GM18907 (cell line): ENCODE data around the gene ADAMTS20.
A peak's percentile ranks its signal among the peaks of the same experiment; 100 is the strongest.
"Not testable (repeated sequence)": the region's sequence is repeated elsewhere in the genome, so short reads cannot be mapped to it uniquely, and the experiment has no call there.

ENCODE experiments used
- ATAC-seq: cut with Tn5 transposase; IDR thresholded peaks from one replicate; pipeline ENCODE4 v1.9.1; 2021; ENCODE audit warnings: mild to moderate bottlenecking, moderate library complexity; ENCODE audit not compliant: unreplicated experiment

Gene ADAMTS20

DNA sequence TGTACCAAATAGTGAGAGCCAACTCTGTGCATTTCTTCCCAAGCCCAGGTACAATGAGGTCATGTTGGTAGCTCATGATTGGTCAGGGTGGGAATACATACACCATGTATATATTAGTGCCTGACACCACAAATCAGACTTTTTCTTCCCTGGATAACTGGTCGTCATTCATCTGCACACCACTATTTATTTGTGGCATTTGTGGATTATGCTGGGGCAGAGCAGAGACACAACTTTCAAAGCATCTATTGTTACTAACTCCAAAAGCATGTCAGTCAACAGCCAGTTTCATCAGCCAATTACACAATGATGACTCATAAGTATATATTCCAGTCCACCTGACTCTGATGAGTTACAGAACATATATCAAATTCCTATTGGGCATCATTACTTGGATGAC lies 181.7 kb downstream of the ADAMTS20 start:
- ATAC-seq, result no peak

- no peak for ATAC-seq
Measured at GRCh38 chr12:43362910-43363694, 188.9 kb downstream of the ADAMTS20 start.

DNA sequence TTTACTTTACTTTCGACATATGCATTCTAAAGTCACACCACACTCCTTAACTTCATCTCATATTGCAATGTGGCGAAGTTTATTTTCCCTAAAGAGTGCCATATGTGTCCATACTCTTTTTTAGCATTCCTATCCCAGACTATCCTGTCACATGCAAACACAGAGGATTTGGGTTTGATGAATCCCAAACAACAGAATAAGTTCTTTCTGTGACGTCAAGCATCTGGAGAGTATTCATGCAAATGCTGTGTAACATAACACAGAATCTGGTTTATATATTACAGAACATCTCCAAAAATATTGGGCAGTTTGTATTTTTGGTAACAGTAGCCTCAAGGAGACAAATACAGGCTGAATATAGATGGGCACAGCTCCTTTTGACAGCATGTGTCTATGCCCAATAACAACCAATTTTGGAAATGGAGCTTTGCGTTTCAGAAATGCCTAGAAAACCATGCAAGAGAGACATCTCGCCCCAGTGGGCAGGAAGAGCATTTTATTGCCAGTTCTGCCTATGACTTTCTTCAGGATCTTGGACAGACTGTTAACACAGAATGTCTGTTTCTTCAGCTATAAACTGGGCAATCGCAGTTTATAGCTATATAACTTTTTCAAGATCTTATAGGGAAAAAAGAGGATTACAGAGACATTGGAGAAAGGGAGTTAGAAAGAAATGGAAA lies 190.8 kb downstream of the ADAMTS20 start:
- no peak for ATAC-seq

GRCh38 chr12:43360001-43360400 lies 192.0 kb downstream of the ADAMTS20 start:
- ATAC-seq, result not testable (repeated sequence)

DNA sequence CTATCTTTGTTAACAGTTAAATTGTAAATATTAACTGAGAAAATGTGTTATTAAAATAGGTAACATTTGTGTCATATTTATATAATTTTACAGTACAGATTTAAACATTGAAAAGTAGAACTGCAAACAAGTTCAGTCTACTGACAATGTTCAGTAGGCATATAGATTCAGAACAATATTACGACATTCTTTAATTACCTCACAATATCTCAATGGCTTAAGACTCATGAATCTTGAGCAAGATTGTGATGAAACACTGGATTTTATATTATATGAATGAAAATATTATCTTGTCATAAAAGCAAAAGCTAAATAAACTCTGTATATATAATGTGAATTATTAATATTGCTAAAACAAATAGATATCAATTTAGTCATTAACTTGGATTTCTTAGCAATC lies 194.9 kb downstream of the ADAMTS20 start:
- ATAC-seq, result no peak

DNA sequence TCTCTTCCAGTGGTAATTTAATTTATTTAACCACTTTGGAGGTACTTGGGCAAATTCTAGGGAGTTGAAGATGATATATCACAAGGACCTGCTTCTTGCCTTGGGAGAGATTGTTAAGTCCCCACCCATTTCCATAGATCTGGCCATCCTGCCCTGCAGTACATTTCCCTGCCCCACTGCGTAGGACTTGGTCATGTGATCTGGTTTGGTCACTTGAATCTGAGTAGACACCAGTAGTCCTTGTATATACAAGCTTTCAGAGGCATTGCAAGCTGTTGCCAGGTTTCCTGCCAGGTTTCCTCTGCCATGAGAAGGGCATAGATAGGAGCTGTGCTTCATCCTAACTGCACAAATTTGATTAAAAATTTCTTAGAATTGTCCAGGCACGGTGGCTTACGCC lies 200.0 kb downstream of the ADAMTS20 start:
- ATAC-seq, result no peak

GRCh38 chr12:43349863-43350262 lies 202.1 kb downstream of the ADAMTS20 start:
- no peak for ATAC-seq

DNA sequence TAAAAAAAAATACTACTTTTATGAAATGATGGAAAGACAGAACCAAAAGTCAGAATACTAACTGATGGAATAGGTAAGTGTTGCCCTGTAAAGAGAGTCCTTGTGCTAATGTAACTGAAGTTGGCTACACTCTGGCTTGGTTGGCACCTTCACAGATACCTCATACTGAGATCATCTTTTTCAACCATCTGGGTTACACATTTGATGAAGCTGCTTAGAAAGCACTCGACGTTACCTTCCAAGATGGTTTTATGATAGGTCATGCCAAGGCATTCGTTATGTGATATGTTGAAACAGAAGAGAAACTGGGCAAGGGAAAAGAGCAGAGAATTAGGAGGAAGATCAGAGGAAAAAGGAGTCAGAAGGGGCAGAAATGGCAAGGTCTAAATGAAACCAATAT lies 203.8 kb downstream of the ADAMTS20 start:
- ATAC-seq, result no peak

GRCh38 chr12:43347026-43347425 lies 205.0 kb downstream of the ADAMTS20 start:
- no peak for ATAC-seq

- ATAC-seq, result no peak
Measured at GRCh38 chr12:43345023-43345422, 207.0 kb downstream of the ADAMTS20 start.

- ATAC-seq, result not testable (repeated sequence)
Measured at GRCh38 chr12:43341785-43342313, 210.2 kb downstream of the ADAMTS20 start.

DNA sequence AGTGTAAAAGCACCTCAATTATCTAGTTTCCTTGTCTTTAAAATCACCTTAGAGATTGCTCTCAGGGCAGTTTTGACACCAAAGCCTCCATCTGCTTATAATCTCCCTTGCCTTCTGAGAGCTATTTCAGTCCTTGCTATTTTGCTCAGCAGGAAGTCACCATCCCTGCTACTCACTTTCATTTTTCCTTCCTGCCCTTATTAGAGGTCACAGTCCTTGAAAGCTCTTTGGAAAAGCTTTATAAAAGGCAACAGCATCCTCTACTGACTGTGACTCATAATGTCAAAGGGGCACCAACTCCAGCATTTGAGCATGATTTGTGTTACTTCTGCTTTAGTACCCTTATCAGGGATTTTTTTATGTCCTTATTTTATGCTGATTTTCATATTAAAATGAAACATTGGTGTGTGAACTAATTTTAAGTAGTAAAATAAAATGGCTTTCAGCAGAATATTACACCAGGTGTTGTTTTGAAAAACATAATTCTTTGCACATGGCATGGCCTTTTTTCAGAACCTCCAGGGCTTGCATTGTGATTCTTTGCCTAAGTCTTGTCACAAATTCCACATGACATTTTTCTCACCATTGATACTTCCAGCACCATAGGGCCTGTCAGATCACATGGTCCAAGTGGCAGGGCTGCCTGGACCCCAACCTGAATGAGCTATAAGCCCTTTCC lies 213.0 kb downstream of the ADAMTS20 start:
- ATAC-seq, result peak; percentile 77

GRCh38 chr12:43337571-43338444 lies 214.2 kb downstream of the ADAMTS20 start:
- ATAC-seq, result peak; percentile 75

- ATAC-seq, result no peak
Measured at GRCh38 chr12:43336962-43337555, 214.9 kb downstream of the ADAMTS20 start.

DNA sequence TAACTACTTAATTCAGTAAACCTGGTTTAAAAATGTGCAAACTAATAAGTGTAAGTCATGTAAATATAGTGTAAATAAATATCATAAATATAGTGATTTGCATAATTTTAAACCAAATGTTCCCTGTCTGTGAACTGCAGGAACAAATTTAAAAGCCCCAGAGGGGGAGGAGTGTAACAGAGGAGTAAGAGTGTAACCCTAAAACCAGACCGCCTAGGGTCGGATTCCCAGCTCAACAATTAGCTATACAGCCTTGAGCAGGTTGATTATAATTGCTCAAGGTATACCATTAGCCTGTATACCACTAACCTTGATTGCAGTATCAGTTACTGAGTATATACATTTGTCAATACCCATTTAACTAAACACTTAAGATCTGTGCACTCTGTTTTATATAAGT lies 218.4 kb downstream of the ADAMTS20 start:
- ATAC-seq, result no peak

GRCh38 chr12:43332977-43333640 lies 218.9 kb downstream of the ADAMTS20 start:
- ATAC-seq, result no peak

DNA sequence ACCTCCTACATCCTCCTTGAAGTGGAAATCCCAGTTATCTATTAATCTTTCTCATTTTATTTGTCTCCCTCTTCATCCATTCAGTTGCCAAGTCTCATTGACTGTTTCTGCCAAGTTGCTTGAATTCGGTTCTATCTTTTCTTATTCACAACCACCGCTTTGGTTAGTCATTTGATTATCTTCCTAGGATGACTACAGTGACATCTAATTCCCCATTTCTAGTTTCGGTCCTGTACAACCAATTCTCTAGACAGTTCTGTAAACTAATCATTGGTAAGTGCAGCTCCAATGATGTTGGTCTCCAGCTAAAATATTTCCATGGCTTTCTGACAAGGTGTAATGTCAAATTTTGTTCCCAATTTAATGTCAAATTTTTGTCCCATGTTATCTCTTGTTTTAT lies 220.1 kb downstream of the ADAMTS20 start:
- ATAC-seq, result no peak

DNA sequence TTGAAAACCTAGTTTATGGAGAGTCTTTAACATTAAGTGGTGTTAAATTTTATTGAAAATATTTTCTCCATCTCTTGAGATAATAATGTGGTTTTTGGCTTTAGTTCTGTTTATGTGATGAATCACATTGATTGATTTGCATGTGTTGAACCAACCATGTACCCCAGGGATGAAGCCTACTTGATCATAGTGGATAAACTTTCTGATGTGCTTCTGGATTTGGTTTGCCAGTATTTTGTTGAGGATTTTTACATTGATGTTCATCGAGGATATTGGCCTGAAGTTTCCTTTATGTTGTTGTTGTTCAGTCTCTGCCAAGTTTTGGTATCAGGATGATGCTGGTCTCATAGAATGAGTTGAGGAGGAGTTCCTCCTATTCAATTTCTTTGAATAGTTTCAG lies 222.6 kb downstream of the ADAMTS20 start:
- no peak for ATAC-seq

- ATAC-seq, result peak; percentile 90
Measured at GRCh38 chr12:43325786-43326185, 226.2 kb downstream of the ADAMTS20 start.

GRCh38 chr12:43320281-43320680 lies 231.7 kb downstream of the ADAMTS20 start:
- ATAC-seq, result no peak
